Hepatocyte (in vitro differentiated cells): ENCODE measurements around the gene MDFI.

Experiments used
- EZH2 ChIP-seq: fragments of 200-600 bp; sonication (generic); IDR thresholded peaks from 2 replicates; pipeline ENCODE4 v1.6.1; 2016; ENCODE audit warnings: antibody characterized with exemption, mild to moderate bottlenecking, borderline replicate concordance
- TF ChIP-seq, protein P1 (sequence below): fragments of 200-600 bp; sonication (generic); IDR thresholded peaks from 2 replicates; pipeline ENCODE4 v1.5.1; 2016; ENCODE audit warnings: antibody characterized with exemption, mild to moderate bottlenecking; ENCODE audit not compliant: poor library complexity

DNA sequence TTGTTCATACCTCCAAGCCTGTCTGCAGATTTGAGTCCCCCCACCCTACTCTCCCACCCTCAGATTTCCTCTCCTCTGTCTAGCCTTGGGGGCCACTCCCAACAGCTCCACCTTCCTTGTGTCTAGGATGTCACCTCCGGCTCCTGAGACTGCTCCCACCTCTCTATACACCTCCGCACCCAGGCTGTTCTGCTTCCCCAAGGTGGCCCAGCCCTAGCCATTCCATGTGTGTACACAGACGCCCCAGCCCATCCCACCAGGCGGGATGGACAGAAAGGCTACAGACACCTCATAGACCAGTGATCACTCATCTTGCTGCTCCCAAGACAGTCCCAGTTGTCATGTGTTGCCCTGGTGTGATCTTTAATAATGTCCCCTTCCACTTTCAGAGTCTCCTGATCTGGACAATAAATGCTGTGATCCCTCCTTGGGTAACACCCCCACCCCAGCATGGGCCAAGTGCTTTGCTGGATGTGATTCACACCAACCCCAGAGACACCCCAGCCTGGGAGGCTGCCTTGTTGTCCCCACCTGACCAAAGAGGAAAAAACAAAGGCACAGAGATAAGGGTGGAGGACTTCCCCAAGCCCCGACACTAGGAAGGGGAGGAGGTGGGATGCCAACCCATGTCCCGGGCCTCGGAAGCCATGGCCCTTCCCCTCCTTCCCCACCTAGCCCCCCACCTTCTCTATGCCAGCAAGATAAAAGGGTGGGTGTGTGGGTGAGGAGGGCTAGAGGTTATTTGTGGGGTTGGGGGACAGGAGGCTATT lies 36.1 kb downstream of the MDFI start:
- TF ChIP-seq, protein P1, sequence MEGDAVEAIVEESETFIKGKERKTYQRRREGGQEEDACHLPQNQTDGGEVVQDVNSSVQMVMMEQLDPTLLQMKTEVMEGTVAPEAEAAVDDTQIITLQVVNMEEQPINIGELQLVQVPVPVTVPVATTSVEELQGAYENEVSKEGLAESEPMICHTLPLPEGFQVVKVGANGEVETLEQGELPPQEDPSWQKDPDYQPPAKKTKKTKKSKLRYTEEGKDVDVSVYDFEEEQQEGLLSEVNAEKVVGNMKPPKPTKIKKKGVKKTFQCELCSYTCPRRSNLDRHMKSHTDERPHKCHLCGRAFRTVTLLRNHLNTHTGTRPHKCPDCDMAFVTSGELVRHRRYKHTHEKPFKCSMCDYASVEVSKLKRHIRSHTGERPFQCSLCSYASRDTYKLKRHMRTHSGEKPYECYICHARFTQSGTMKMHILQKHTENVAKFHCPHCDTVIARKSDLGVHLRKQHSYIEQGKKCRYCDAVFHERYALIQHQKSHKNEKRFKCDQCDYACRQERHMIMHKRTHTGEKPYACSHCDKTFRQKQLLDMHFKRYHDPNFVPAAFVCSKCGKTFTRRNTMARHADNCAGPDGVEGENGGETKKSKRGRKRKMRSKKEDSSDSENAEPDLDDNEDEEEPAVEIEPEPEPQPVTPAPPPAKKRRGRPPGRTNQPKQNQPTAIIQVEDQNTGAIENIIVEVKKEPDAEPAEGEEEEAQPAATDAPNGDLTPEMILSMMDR: no peak
- no peak for TF ChIP-seq EZH2
